ENCODE measurements around the gene CTSE. TPM values are rescaled to one million over a fixed set of nuclear protein-coding genes. Genes with fewer than 3 reads are reported as not detected.

CTSE gene
- total and polyA plus RNA-seq, 12 donors, result 0.01 TPM; not detected in 11

GRCh38 chr1:206029484-206029883, 5.8 kb upstream of the CTSE start:
- ATAC-seq, result peak in 2 of 8 donors; percentile 22 to 56
- no peak for DNase-seq

GRCh38 chr1:206025283-206025820, 1.7 kb upstream of the CTSE start:
- no peak for DNase-seq
- H3K4me1 ChIP-seq, result peaks cover 0 to 9% (median 0%) of the 10 kb centered on the region in 9 donors
- intact Hi-C loops (cut with DNase I), result loop anchor here in 1 of 10 donors (10.0 kb wide), 1 partner anchor 79 kb away; no protein-coding TSS in a partner anchor
- H3K9me3 ChIP-seq, result peaks cover 0 to 6% (median 0%) of the 10 kb centered on the region in 11 donors
- H3K4me3 ChIP-seq, result no peak overlapping the region
- H3K27me3 ChIP-seq, result peaks cover 0 to 4% (median 0%) of the 10 kb centered on the region in 7 donors
- WGBS, 2 donors, result 80 to 83% methylated on average over 3 of the region's 3 CpGs
- no peaks in the 10 kb centered on the region for H3K36me3 ChIP-seq
- no peak overlapping the region for H3K27ac ChIP-seq
- no peak for TF ChIP-seq CTCF (IDR thresholded peaks at IDR 0.05)
- ATAC-seq, result no peak

More at GRCh38 chr1:206029484-206029883, 5.8 kb upstream of the CTSE start:
- no peaks in the 10 kb centered on the region for H3K36me3 ChIP-seq
- H3K4me1 ChIP-seq, result peaks cover 0 to 7% (median 0%) of the 10 kb centered on the region in 9 donors
- H3K9me3 ChIP-seq, result peaks cover 0 to 12% (median 0%) of the 10 kb centered on the region in 11 donors
- H3K4me3 ChIP-seq, result no peak overlapping the region
- H3K27me3 ChIP-seq, result peaks cover 0 to 4% (median 0%) of the 10 kb centered on the region in 7 donors
- intact Hi-C loops (cut with DNase I), result loop anchor here in 1 of 10 donors (10.0 kb wide), 1 partner anchor 75 kb away; no protein-coding TSS in a partner anchor
- no peak for TF ChIP-seq CTCF (IDR thresholded peaks at IDR 0.05)
- WGBS, 2 donors, result 33 to 48% methylated on average over 4 of the region's 4 CpGs
- no peak overlapping the region for H3K27ac ChIP-seq

GRCh38 chr1:206022766-206023165, 929 bp downstream of the CTSE start:
- H3K4me3 ChIP-seq, result no peak overlapping the region
- TF ChIP-seq CTCF (IDR thresholded peaks at IDR 0.05), result no peak
- peaks cover 0 to 6% (median 0%) of the 10 kb centered on the region in 9 donors for H3K4me1 ChIP-seq
- peaks cover 0 to 3% (median 0%) of the 10 kb centered on the region in 7 donors for H3K27me3 ChIP-seq
- intact Hi-C loops (cut with DNase I), result loop anchor here in 1 of 10 donors (10.0 kb wide), 1 partner anchor 82 kb away; no protein-coding TSS in a partner anchor
- DNase-seq (no peak), ATAC-seq (no peak)
- no peaks in the 10 kb centered on the region for H3K36me3 ChIP-seq
- WGBS, 2 donors, result 88 to 91% methylated on average over 7 of the region's 7 CpGs
- H3K9me3 ChIP-seq, result peaks cover 0 to 6% (median 0%) of the 10 kb centered on the region in 11 donors
- no peak overlapping the region for H3K27ac ChIP-seq

GRCh38 chr1:206021626-206022365, 1.9 kb downstream of the CTSE start:
- WGBS, 2 donors, result 71 to 72% methylated on average over 4 of the region's 4 CpGs
- intact Hi-C loops (cut with DNase I), result loop anchor here in 1 of 10 donors (10.0 kb wide), 1 partner anchor 83 kb away; no protein-coding TSS in a partner anchor
- TF ChIP-seq CTCF (IDR thresholded peaks at IDR 0.05), result no peak
- H3K27me3 ChIP-seq, result peaks cover 0 to 3% (median 0%) of the 10 kb centered on the region in 7 donors
- peaks cover 0 to 6% (median 0%) of the 10 kb centered on the region in 9 donors for H3K4me1 ChIP-seq
- no peak overlapping the region for H3K27ac ChIP-seq
- peaks cover 0 to 6% (median 0%) of the 10 kb centered on the region in 11 donors for H3K9me3 ChIP-seq
- no peak overlapping the region for H3K4me3 ChIP-seq
- H3K36me3 ChIP-seq, result no peaks in the 10 kb centered on the region
- ATAC-seq (no peak), DNase-seq (no peak)

Measured in heart right ventricle (tissue), 16 donors.